RWPE2 (cell line): ENCODE measurements around the gene UPF1.

Experiments
- ATAC-seq: fragments of 200-7000 bp; cut with Tn5 transposase; 3 replicates; pipeline ENCODE4 v1.9.1; 2021; ENCODE audit warnings: low read depth
- DNase-seq: peaks from one replicate; pipeline ENCODE4 v3.0.0-alpha.2; 2020; ENCODE audit warnings: low spot score
- H3K27ac ChIP-seq: fragments of 450-650 bp; 2 replicates; pipeline ENCODE4 v1.5.1; 2017; ENCODE audit warnings: mild to moderate bottlenecking; ENCODE audit not compliant: poor library complexity, severe bottlenecking
- H3K27me3 ChIP-seq: fragments of 250-450 bp; sonication (Bioruptor Pico); 2 replicates; pipeline ENCODE4 v1.5.1; 2021; ENCODE audit warnings: mild to moderate bottlenecking, moderate library complexity; ENCODE audit not compliant: insufficient read depth, poor library complexity, severe bottlenecking
- H3K36me3 ChIP-seq: fragments of 250-450 bp; sonication (Bioruptor Pico); 2 replicates; pipeline ENCODE4 v1.5.1; 2020; ENCODE audit warnings: low read depth, mild to moderate bottlenecking, moderate library complexity
- H3K4me1 ChIP-seq: fragments of 250-450 bp; sonication (Bioruptor Pico); 2 replicates; pipeline ENCODE4 v1.5.1; 2021; ENCODE audit warnings: mild to moderate bottlenecking, moderate library complexity; ENCODE audit not compliant: insufficient read depth, poor library complexity, severe bottlenecking
- H3K4me3 ChIP-seq: fragments of 250-450 bp; sonication (Bioruptor Pico); 2 replicates; pipeline ENCODE4 v1.5.1; 2021; ENCODE audit warnings: mild to moderate bottlenecking, moderate library complexity; ENCODE audit not compliant: severe bottlenecking
- H3K9me3 ChIP-seq: fragments of 250-450 bp; sonication (Bioruptor Pico); 2 replicates; pipeline ENCODE4 v1.5.1; 2021; ENCODE audit warnings: mild to moderate bottlenecking, moderate library complexity; ENCODE audit not compliant: severe bottlenecking
- CTCF ChIP-seq: fragments of 450-650 bp; IDR thresholded peaks from one replicate; pipeline ENCODE4 v1.5.1; 2017; ENCODE audit warnings: mild to moderate bottlenecking, moderate library complexity; ENCODE audit not compliant: poor library complexity, severe bottlenecking

UPF1 gene

GRCh38 chr19:18883526-18884304 is 52.0 kb downstream of the UPF1 start:
- Histone ChIP-seq H3K27me3 (no peaks in the 10 kb centered on the region), H3K27ac (no peak overlapping the region), H3K4me3 (no peak overlapping the region), H3K36me3 (no peaks in the 10 kb centered on the region), H3K9me3 (no peaks in the 10 kb centered on the region), H3K4me1 (no peaks in the 10 kb centered on the region)
- no peak for ATAC-seq
- DNase-seq = no peak
- TF ChIP-seq CTCF = no peak

GRCh38 chr19:18886972-18887371 is 55.2 kb downstream of the UPF1 start:
- Histone ChIP-seq H3K27me3 (no peaks in the 10 kb centered on the region), H3K27ac (no peak overlapping the region), H3K36me3 (no peaks in the 10 kb centered on the region), H3K4me3 (no peak overlapping the region), H3K4me1 (no peaks in the 10 kb centered on the region), H3K9me3 (no peaks in the 10 kb centered on the region)
- TF ChIP-seq CTCF = no peak
- DNase-seq = no peak
- no peak for ATAC-seq

- TF ChIP-seq CTCF = no peak
Measured at GRCh38 chr19:18889949-18890745, 58.4 kb downstream of the UPF1 start.

GRCh38 chr19:18893587-18894253 is 62.0 kb downstream of the UPF1 start:
- ATAC-seq = no peak
- no peaks in the 10 kb centered on the region for H3K4me1 ChIP-seq
- H3K4me3 ChIP-seq = no peak overlapping the region
- DNase-seq = no peak
- H3K27ac ChIP-seq = no peak overlapping the region
- no peaks in the 10 kb centered on the region for H3K36me3 ChIP-seq
- no peak for TF ChIP-seq CTCF
- H3K9me3 ChIP-seq = no peaks in the 10 kb centered on the region
- H3K27me3 ChIP-seq = peaks cover 18% of the 10 kb centered on the region

More at GRCh38 chr19:18889949-18890745, 58.4 kb downstream of the UPF1 start:
- H3K27me3 ChIP-seq = peaks cover 10% of the 10 kb centered on the region
- H3K9me3 ChIP-seq = no peaks in the 10 kb centered on the region
- H3K36me3 ChIP-seq = no peaks in the 10 kb centered on the region
- ATAC-seq (no peak), DNase-seq (no peak)
- H3K4me1 ChIP-seq = no peaks in the 10 kb centered on the region
- no peak overlapping the region for H3K27ac ChIP-seq
- H3K4me3 ChIP-seq = no peak overlapping the region
